SH-SY5Y (cell line): ENCODE measurements around the gene ATP5PO.

Source experiments
- GATA2 ChIP-seq: IDR thresholded peaks from 2 replicates; pipeline ENCODE4 v1.6.1; 2011; ENCODE audit warnings: mild to moderate bottlenecking, low read depth, low read length
- GATA3 ChIP-seq: IDR thresholded peaks from 2 replicates; pipeline ENCODE4 v1.6.1; 2011; ENCODE audit warnings: low read depth, mild to moderate bottlenecking, low read length, moderate library complexity

Gene ATP5PO, protein sequence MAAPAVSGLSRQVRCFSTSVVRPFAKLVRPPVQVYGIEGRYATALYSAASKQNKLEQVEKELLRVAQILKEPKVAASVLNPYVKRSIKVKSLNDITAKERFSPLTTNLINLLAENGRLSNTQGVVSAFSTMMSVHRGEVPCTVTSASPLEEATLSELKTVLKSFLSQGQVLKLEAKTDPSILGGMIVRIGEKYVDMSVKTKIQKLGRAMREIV

GRCh38 chr21:33915368-33916199 is at the start of gene ATP5PO:
Gene ATP5PO (minus strand): TSS chr21:33915804. CDS start chr21:33915763, 41 bp downstream.
- TF ChIP-seq GATA3, result no peak
- TF ChIP-seq GATA2, result no peak

DNA sequence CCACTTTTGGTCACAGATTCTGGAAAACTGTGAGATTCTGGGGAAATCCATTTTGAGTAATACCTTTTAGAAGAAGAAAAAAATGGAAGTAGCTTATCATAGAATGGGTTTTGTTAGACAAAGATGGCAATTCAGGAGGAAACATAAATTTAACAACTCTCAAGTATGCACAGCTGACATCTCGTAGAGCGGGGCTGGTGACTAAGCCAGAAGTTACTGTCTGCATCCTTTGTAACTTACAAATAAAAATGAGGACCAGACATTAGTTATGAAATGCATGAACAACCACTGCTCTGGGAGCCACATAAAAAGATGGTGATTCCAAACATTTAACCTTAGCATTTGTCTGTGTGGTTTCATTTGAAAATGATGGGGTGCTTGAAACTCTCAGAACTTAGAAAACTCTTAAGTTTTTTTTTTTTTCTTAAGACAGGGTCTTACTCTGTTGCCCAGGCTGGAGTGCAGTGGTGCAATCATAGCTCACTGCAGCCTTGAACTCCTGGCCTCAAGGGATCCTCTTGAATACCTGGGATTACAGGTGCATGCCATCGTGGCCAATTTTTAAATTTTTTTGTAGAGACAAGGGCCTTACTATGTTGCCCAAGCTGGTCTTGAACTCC is 49.2 kb upstream of the ATP5PO start:
- no peak for TF ChIP-seq GATA3
- no peak for TF ChIP-seq GATA2

- TF ChIP-seq GATA2, result no peak
- no peak for TF ChIP-seq GATA3
These were observed 48.4 kb upstream of the ATP5PO start for GRCh38 chr21:33963848-33964555.

DNA sequence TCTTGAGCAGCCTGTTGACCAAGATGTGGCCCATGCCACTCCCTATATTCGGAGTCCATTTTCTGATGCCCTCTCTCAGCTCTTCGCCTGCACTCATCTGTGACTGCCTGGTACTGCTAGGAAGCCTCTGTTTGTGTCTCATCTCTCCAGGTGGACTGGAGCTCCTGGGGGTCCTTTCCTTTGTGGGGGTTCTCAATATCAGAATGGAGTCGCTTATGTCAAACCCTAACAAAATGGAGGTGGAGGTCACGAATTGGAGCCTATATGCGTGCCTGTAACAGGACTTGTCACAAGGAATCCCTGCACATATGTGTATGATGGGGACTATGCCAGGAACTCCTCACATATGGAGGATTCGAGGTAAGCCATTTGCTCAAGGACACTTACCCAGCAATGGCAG is 46.7 kb upstream of the ATP5PO start:
- TF ChIP-seq GATA2, result no peak
- TF ChIP-seq GATA3, result no peak

- TF ChIP-seq GATA3 (no peak), GATA2 (no peak)
These were observed 45.5 kb upstream of the ATP5PO start for GRCh38 chr21:33961061-33961460.

DNA sequence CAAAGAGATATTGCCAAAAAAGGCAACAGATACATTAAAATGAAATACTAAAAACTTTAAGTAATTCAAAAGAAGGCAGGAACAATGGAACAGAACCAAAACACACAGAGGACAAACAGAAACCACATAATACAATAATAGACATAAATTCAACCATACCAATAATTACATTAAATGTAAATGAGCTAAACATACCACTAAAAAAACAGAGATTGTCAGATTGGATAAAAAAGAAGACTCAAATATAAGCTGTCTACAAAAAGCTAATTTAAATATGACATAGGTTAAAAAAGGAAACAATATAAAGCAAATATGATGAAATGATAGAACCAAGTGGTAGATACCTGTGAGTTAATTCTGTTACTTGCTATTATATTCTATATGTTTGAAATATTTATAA is 44.1 kb upstream of the ATP5PO start:
- TF ChIP-seq GATA2 (no peak), GATA3 (no peak)

DNA sequence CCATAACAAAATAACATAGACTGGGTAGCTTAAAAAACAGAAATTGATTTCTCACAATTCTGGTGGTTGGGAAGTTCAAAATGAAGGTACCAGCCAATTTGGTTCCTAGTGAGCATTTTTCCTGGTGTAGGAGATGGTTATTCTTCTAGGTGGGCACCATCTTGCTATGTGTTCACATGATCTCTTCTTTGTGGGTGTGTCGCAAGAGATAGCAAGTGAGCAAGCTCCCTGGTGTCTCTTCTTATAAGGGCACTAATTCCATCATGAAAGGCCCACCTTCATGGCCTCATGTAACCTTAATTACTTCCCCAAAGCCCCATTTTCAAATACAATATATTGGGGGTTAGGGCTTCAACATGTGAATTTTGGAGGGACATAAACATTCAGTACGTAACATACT is 38.8 kb upstream of the ATP5PO start:
- TF ChIP-seq GATA2 (no peak), GATA3 (no peak)

DNA sequence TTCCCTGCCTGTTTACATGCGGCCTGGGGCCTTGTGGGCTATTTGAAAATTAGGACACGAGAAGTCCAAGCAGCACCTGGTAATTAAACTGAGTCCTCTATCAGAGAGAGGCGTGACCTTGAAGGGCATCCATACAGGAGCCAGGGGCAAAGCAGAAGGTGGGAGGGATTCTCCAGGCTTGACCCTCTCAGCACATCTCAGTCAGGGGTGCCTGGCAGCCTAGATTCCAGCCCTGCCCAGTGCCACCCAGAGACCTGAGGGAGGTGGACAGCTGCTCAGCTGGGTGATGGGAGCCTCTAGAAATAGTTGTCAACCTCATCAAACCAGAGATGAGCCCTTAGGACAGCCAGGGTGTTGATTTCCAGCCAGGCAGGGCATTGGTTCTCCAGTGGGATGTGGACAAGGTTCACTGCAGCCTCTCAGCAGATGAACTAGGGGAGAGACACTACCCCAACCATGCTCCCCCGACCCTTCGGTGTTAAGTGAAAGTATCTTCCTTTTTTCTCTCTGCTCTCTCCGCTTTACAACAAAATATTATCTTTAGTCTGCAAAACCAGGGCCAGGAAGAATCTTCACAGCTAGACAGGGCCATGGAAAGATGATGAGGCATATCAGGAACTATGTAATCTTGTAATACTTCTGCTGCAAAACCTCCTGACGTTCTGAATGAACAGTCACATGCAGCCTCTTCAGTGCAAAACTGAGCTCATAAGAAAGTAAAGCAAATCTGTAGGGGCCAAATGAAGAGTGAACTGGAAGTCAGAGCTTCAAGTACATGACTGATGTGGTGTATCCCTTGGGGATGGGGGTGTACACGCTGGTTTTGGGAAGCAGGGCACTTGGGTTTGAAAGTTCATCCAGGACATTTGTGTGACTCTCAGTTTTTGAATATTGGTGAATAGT is 35.9 kb upstream of the ATP5PO start:
- TF ChIP-seq GATA2, result no peak

DNA sequence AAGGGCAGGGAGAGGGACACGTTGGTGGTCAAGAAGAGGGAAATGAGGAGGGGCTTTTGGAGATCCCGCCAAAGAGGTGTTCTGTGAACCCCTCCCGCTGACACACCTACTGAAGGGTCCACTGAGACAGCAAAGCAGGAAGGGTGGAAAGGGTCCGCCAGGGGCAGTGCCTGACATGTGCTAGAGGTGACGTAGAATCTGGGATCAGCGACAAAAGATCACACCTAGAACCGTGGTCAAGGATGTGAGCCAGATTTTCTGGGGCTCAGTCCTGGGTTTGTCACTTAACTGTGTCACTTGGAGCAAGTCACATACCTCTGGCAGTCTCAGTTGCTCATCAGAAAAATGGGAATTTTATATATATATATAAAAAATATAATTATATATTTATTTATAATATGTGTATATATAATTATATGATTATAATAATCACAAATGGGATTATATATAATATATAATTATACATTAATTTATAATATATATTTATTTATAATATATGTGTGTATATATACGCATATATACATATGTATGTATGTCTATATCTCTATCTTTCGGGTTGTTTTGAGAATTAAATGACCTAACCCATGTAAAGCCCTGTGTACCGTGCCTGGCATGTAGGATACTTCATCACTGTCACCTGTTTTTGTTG is 35.0 kb upstream of the ATP5PO start:
- TF ChIP-seq GATA2 (no peak), GATA3 (no peak)

GRCh38 chr21:33949516-33950430 is 34.2 kb upstream of the ATP5PO start:
- TF ChIP-seq GATA3, result no peak

DNA sequence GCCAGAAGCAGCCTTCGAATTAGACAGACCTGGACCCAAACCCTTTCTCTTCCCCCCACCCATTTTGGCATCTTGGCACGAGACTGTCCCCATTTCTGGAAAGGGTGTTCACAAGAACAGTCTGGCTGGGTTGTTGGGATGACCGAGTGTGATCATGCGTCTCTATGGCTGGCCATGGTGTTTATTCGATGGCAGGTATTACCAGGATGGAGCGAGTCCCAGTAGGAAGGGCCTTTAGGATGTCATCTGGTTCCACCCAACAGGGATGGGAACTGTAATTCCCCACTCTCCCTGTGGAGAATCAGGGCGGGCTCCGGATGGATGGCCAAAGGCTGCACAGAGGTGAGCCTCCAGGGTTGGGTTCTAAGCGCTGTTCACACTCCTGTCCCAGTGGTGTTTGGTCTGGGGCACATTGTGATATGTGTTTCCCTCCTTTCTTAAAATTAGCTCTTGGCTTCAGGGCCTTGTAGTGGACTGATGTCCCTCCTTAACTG is 33.4 kb upstream of the ATP5PO start:
- no peak for TF ChIP-seq GATA2
- TF ChIP-seq GATA3, result no peak
